M059J (cell line): Measurements from ENCODE around the gene RETN. TPM values are rescaled to one million over a fixed set of nuclear protein-coding genes. Genes with fewer than 3 reads are reported as not detected.

Experiments used
- DNase-seq: peaks from one replicate; pipeline ENCODE4 v3.0.0-alpha.2; 2012; ENCODE audit warnings: low read depth
- total RNA-seq: library from RNA; depleted of rRNA; stranded (reverse); fragments of >200 nt; shearing (Covaris generic); gene quantifications from 2 replicates; pipeline ENCODE4 v1.2.3, GENCODE V29; 2014

RETN gene
- total RNA-seq, 1 experiment from 2014 or later: not detected

DNA sequence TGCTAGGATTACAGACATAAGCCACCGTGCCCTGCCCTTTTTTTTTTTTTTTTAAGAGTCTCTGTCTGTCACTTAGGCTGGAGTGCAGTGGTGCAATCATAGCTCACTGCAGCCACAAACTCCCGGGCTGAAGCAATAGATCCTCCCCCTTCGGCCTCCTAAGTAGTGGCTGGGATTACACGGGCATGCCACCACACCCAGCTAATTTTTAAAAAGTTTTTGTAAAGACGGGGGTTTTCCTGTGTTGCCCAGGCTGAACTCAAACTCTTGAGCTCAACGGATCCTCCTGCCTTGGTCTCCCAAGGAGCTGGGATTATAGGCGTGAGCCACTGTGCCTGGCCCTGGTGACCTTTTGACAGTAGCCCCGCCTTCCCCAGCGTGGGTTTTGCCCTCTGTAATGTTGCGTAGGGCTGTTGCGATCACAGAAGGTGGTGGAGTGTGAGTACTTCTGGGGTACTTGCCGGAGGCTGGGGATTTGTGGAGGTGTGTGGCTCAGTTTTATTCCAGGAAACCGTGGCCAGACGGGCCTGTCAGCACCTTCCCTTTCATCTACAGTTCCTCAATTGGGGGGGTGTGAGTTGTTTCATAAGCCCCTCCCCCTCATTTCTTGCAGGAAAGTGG lies 11.6 kb upstream of the RETN start:
- DNase-seq: no peak

DNA sequence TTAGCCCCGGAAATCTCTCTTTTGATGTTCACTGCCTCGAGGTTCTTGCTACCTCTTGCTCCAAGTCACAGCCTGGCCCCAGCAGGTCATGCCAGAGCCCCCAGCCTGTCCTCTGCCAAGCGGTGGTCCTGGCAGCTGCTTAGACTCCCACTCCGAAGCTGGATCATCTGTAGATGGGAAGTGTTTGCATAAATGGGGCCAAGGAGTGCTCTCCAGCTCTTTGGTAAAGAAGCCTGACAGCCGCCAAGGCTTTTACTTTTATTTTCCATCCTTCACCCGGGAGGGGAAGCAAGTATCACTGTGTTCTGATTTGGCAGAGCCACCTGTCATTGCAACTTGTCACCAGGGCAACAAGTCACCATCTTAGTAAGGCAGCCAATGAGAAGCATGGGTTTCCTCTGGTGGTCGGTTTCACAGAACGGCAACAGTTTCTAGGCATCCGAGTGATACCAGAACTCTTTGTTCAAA lies 10.6 kb upstream of the RETN start:
- peak; percentile 20 for DNase-seq

DNA sequence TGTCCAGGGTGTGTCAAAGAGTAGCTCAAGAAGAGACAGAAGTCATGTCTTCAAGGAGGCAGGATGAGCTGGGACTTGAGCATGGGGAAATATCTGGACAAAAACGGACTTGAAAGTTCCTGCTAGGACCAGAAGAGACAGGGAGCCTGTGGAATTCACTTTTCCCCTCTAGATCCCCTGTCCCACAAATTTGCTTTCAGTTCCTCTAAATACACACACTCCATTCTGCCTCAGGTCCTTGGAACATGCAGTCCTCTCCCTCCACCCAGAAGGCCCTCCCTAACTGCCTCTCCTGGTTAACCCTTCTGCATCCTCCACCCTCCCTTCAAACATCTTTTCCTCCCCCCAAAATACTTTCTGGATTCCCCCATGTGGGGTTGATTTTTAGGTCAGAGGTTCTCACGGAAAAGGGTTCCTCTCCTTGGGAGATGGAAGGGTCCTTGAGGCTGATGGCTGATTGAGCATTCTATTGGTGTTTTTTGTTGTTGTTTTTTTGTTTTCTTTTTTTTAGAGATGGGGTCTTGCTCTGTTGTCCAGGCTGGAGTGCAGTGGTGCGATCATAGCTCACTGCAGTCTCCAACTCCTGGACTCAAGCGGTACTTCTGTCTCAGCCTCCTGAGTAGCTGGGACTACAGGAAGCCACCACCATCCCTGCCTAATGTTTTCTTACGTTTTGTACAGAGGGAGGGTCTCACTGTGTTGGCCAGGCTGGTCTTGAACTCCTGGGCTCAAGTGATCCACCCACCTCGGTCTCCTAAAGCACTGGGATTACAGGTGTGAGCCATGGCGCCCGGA lies 6.9 kb upstream of the RETN start:
- DNase-seq: no peak

GRCh38 chr19:7662657-7663056 lies 6.2 kb upstream of the RETN start:
- no peak for DNase-seq

GRCh38 chr19:7663706-7664105 lies 5.1 kb upstream of the RETN start:
- no peak for DNase-seq

GRCh38 chr19:7665076-7665475 lies 3.8 kb upstream of the RETN start:
- DNase-seq: no peak

DNA sequence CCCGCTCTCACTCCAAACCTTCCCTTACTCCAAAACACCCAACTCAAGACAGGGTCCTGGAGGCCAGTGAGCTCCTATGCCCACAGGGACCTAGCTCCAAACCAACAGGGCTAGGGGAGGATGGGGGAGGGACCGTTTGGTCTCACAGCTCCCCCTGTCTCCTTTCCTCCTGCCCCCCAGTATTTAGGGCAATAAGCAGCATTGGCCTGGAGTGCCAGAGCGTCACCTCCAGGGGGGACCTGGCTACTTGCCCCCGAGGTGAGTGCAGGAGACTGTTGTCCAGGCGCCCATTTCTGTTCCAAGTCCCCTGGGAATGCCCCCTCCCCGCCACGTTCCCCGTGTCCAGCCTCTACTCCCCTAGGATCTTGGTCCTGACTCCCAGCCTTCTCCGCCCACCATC lies 792 bp downstream of the RETN start:
- DNase-seq: no peak

DNA sequence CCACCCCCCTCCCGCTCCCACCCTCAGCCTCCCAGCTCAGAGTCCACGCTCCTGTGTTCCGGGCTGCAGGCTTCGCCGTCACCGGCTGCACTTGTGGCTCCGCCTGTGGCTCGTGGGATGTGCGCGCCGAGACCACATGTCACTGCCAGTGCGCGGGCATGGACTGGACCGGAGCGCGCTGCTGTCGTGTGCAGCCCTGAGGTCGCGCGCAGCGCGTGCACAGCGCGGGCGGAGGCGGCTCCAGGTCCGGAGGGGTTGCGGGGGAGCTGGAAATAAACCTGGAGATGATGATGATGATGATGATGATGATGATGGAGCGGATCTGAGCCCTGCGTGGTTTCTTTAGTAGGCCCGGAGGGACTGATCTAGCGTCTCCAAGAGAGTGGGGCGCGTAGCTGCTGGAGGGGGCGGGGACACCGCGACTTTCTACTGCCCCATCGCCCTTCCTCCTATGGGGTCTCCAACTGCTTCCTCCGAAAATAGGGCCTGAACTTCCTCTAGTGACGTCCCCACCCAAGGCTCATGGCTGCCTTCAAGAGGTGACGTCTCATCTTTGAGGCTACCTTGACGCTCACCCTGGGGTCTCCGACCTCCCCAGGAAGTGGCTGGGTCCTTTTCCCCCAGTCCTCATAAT lies 1.4 kb downstream of the RETN start:
- no peak for DNase-seq

- no peak for DNase-seq
Measured at GRCh38 chr19:7670790-7671189, 1.9 kb downstream of the RETN start.

DNA sequence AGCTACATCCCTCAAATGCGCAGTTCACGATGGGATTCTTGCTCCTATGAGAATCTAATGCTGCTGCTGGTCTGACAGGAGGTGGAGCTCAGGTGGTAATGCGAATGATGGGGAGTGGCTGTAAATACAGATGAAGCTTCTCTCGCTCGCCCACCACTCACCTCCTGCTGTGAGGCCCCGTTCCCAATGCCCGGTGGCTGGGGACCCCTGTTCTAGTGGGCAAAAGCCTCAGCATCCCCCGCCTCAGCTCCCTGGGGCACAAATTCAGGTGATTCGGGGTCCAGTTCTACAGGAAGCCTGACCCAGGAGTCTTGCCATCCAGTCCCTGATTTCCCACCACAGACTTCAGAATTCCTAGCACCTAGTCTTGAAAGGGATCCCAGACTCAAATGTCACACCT lies 3.7 kb downstream of the RETN start:
- no peak for DNase-seq

GRCh38 chr19:7674010-7675005 lies 5.5 kb downstream of the RETN start:
- peak; percentile 40 for DNase-seq

GRCh38 chr19:7676376-7676775 lies 7.5 kb downstream of the RETN start:
- DNase-seq: no peak

DNA sequence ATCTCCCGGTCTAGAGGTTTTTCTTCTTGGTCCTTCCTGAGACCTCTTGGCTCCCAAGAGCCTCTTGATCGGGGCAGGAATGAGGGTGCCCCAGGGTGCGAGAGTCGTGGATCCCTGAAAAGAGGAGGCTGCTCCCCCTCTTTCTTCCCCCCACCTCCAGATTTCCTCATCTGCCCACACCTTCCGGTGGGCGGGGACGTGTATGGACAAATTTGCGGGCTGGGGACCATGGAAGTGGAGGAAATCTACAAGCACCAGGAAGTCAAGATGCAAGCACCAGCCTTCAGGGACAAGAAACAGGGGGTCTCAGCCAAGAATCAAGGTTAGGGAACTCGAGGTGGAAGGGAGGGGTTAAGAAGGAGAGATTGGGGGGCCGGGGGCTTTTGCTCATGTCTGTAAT lies 8.0 kb downstream of the RETN start, which contains the start of gene MCEMP1:
Gene MCEMP1, plus strand, starts transcription at position 237 of the 400 bp plus-strand sequence. Its CDS starts 31 bp downstream, at position 268.
- DNase-seq: no peak

- DNase-seq: no peak
Measured at GRCh38 chr19:7677669-7678311, 8.9 kb downstream of the RETN start.

DNA sequence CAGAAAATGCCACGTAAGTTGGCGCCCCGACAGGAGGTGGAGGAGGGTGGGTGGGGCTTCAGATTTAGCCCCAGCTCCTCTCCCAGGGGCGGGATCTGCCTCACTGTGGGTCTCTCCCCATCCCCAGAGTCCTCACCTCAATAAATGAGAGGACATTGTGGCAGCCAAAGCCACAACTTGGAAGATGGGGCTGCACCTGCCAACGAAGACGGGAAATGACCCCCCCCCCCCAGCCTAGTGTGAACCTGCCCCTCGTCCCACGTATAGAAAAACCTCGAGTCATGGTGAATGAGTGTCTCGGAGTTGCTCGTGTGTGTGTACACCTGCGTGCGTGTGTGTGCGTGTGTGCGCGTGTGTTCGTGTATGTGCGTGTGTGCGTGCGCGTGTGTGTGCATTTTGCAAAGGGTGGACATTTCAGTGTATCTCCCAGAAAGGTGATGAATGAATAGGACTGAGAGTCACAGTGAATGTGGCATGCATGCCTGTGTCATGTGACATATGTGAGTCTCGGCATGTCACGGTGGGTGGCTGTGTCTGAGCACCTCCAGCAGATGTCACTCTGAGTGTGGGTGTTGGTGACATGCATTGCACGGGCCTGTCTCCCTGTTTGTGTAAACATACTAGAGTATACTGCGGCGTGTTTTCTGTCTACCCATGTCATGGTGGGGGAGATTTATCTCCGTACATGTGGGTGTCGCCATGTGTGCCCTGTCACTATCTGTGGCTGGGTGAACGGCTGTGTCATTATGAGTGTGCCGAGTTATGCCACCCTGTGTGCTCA lies 10.3 kb downstream of the RETN start:
- DNase-seq: peak; percentile 18

DNA sequence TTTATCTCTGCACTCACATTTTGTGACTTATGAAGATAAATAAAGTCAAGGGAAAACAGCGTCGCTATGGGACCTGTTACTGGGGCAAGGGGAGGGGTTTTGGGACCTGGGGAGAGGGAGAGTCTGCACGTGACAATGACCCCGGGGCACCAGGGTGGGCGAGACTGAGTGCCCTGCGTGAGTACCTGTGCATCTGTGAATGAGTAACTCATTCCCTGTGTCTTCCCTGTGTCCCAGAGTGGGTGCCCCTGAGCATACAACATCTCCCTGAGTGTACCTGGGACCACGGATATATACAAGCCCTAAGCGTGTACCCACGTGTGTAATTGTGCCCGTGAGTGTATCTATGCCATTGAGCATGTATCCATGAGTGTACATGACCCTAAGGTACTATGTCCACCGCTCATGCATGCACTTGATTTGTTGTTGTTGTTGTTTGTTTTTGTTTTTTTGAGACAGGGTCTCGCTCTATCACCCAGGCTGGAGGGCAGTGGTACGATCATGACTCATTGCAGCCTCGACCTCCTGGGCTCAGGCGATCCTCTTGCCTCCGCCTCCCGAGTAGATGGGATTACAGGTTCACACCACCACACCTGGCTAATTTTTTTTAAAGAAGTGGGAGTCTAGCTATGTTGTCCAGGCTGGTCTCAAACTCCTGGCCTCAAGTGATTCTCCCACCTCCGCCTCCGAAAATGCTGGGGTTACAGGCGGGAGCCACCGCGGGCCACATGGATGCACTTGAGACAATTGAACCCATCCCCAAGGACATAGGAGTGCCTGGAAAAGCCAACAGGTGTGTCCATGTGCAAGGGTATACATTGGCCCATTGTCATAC lies 11.1 kb downstream of the RETN start:
- DNase-seq: no peak

- DNase-seq: peak; percentile 69
Measured at GRCh38 chr19:7680606-7681339, 11.9 kb downstream of the RETN start, which contains the start of gene TRAPPC5. TRAPPC5 (plus strand) TSS chr19:7680833; CDS start chr19:7682254, 1,421 bp downstream.
